HCT116 (cell line): ENCODE data around the gene C6orf47. TPM values are rescaled to one million over a fixed set of nuclear protein-coding genes. Genes with fewer than 3 reads are reported as not detected.

Source experiments
- ATAC-seq: fragments of 200-7000 bp; cut with Tn5 transposase; 2 replicates; pipeline ENCODE4 v1.9.1; 2020; ENCODE audit warnings: mild to moderate bottlenecking, moderate library complexity
- BruUV-seq: library from RNA; stranded (reverse); fragments of 400-500 nt; replicated peaks from 2 replicates; lab custom pipeline; 2021; lab: Mats Ljungman, UMichigan
- CTCF ChIA-PET: fragments of 300-600 bp; sonication (Branson Sonifier 250); formaldehyde crosslinking; loops from one replicate; lab custom pipeline; 2021; ENCODE audit warnings: antibody characterized with exemption; lab: Charles Lee
- POLR2A ChIA-PET: fragments of 300-600, 350-600 bp; sonication (Branson Sonifier 250); formaldehyde crosslinking; loops from one replicate; lab custom pipeline; 2021; ENCODE audit warnings: antibody characterized with exemption; lab: Charles Lee
- RAD21 ChIA-PET, 2 experiments: fragments of 300-600 bp; sonication (Branson Sonifier 250); formaldehyde crosslinking; loops; one replicate each; lab custom pipeline; 2023; ENCODE audit warnings: low total read pairs in 2 of 2; ENCODE audit not compliant: uncharacterized antibody in 2 of 2, unreplicated experiment in 2 of 2, low non-redundant PET in 1 of 2; lab: Charles Lee
- DNase-seq: peaks from one replicate; pipeline ENCODE4 v3.0.0-alpha.2; 2010; ENCODE audit warnings: low read depth, low spot score
- H2AFZ ChIP-seq: fragments of 200-600 bp; shearing (Covaris generic), sonication (generic); 2 replicates; pipeline ENCODE4 v1.6.1; 2017; ENCODE audit warnings: low read depth, mixed run types, mixed read lengths, antibody characterized with exemption, low read length; ENCODE audit not compliant: poor library complexity, severe bottlenecking
- H3K27ac ChIP-seq: 2 replicates; pipeline ENCODE4 v1.5.1; 2012; ENCODE audit warnings: low read depth, low read length
- H3K27me3 ChIP-seq: fragments of 200-600 bp; sonication (generic); 2 replicates; pipeline ENCODE4 v1.6.1; 2016; ENCODE audit warnings: mixed run types, low read length, mixed read lengths; ENCODE audit not compliant: insufficient read depth
- H3K36me3 ChIP-seq, 2 experiments: fragments of 200-500 bp in 1 of 2; fragments of 200-600 bp in 1 of 2; sonication (Bioruptor generic) in 1 of 2; sonication (generic) in 1 of 2; 2 replicates each; pipeline versions ENCODE4 v1.5.1 to v1.6.1; 2014 to 2016; ENCODE audit warnings: low read length in 2 of 2, inconsistent platforms in 1 of 2, mixed read lengths in 1 of 2, mixed run types in 1 of 2; ENCODE audit not compliant: insufficient read depth in 2 of 2, control insufficient read depth in 1 of 2
- H3K4me1 ChIP-seq, 2 experiments: fragments of 200-600 bp in 1 of 2; sonication (generic) in 1 of 2; 2 replicates each; pipeline versions ENCODE4 v1.5.1 to v1.6.1; 2012 to 2017; ENCODE audit warnings: low read length in 2 of 2, inconsistent platforms in 1 of 2, mild to moderate bottlenecking in 1 of 2, mixed read lengths in 1 of 2, mixed run types in 1 of 2, moderate library complexity in 1 of 2; ENCODE audit not compliant: insufficient read depth in 2 of 2, control insufficient read depth in 1 of 2
- H3K4me2 ChIP-seq: fragments of 200-600 bp; sonication (generic); 2 replicates; pipeline ENCODE4 v1.6.1; 2017; ENCODE audit warnings: mixed run types, low read length, mixed read lengths
- H3K4me3 ChIP-seq, 2 experiments: fragments of 200-600 bp in 1 of 2; sonication (generic) in 1 of 2; replicated peaks in 1 of 2; 2 replicates each; pipeline ENCODE4 v1.5.1; 2011 to 2016; ENCODE audit warnings: low read length in 2 of 2, control low read depth in 1 of 2, low read depth in 1 of 2, mild to moderate bottlenecking in 1 of 2, mixed read lengths in 1 of 2, mixed run types in 1 of 2
- H3K79me2 ChIP-seq: fragments of 200-600 bp; sonication (generic); 2 replicates; pipeline ENCODE4 v1.6.1; 2017; ENCODE audit warnings: mild to moderate bottlenecking, mixed run types, low read length, moderate library complexity, mixed read lengths; ENCODE audit not compliant: insufficient read depth
- H3K9ac ChIP-seq: fragments of 200-600 bp; sonication (generic); 2 replicates; pipeline ENCODE4 v1.6.1; 2016; ENCODE audit warnings: low read length, mixed read lengths
- H3K9me2 ChIP-seq: fragments of 200-600 bp; sonication (generic), shearing (Covaris generic); 2 replicates; pipeline ENCODE4 v1.6.1; 2017; ENCODE audit warnings: mixed run types, mild to moderate bottlenecking, moderate library complexity; ENCODE audit not compliant: insufficient read depth
- H3K9me3 ChIP-seq, 2 experiments: fragments of 200-500 bp in 1 of 2; fragments of 200-600 bp in 1 of 2; sonication (Bioruptor generic) in 1 of 2; sonication (generic) in 1 of 2; 2 replicates each; pipeline ENCODE4 v1.6.1; 2014 to 2017; ENCODE audit warnings: low read length in 2 of 2, mixed read lengths in 2 of 2, inconsistent platforms in 1 of 2, low read depth in 1 of 2, mild to moderate bottlenecking in 1 of 2, mixed run types in 1 of 2, moderate library complexity in 1 of 2; ENCODE audit not compliant: control insufficient read depth in 1 of 2, insufficient read depth in 1 of 2
- H4K20me1 ChIP-seq: fragments of 200-600 bp; sonication (generic), shearing (Covaris generic); 2 replicates; pipeline ENCODE4 v1.6.1; 2017; ENCODE audit warnings: mixed run types, mild to moderate bottlenecking, moderate library complexity; ENCODE audit not compliant: insufficient read depth
- CBX3 ChIP-seq: IDR thresholded peaks from 2 replicates; pipeline ENCODE4 v1.6.1; 2012; ENCODE audit warnings: low read depth
- CEBPB ChIP-seq: IDR thresholded peaks from 2 replicates; pipeline ENCODE4 v1.6.1; 2012; ENCODE audit warnings: low read depth
- EZH2 ChIP-seq: fragments of 200-600 bp; sonication (generic); IDR thresholded peaks from 2 replicates; pipeline ENCODE4 v1.6.1; 2017; ENCODE audit warnings: antibody characterized with exemption, mixed run types
- FOSL1 ChIP-seq: IDR thresholded peaks from 2 replicates; pipeline ENCODE4 v1.6.1; 2012; ENCODE audit warnings: low read depth
- JUND ChIP-seq: IDR thresholded peaks from 2 replicates; pipeline ENCODE4 v1.6.1; 2012
- POLR2A ChIP-seq: IDR thresholded peaks from 2 replicates; pipeline ENCODE4 v1.7.0; 2011; ENCODE audit warnings: borderline replicate concordance; ENCODE audit not compliant: insufficient read depth, insufficient read length; ENCODE audit errors: extremely low read depth
- RAD21 ChIP-seq: IDR thresholded peaks from 2 replicates; pipeline ENCODE4 v1.6.1; 2012; ENCODE audit warnings: low read depth, mild to moderate bottlenecking
- SIN3A ChIP-seq: IDR thresholded peaks from 2 replicates; pipeline ENCODE4 v1.6.1; 2012; ENCODE audit warnings: low read depth
- SP1 ChIP-seq: IDR thresholded peaks from 2 replicates; pipeline ENCODE4 v1.6.1; 2012; ENCODE audit warnings: low read depth
- ZFX ChIP-seq: fragments of 450-650 bp; IDR thresholded peaks from 2 replicates; pipeline ENCODE4 v1.6.1; 2017
- ZNF274 ChIP-seq: fragments of 200-500 bp; sonication (Bioruptor generic); IDR thresholded peaks from 2 replicates; pipeline ENCODE4 v1.6.1; 2014; ENCODE audit warnings: mild to moderate bottlenecking, low read depth, low read length, inconsistent platforms
- intact Hi-C: fragments of 100-400 bp; cut with micrococcal nuclease; formaldehyde crosslinking; loops from 2 replicates; pipeline ENCODE4 v1.10.0; 2022
- total RNA-seq: library from RNA; stranded (reverse); gene quantifications from one replicate; pipeline ENCODE4 v1.2.1, GENCODE V29; 2021; ENCODE audit not compliant: unreplicated experiment

C6orf47 gene
- total RNA-seq, 1 experiment from 2014 or later = 13.4 TPM

DNA sequence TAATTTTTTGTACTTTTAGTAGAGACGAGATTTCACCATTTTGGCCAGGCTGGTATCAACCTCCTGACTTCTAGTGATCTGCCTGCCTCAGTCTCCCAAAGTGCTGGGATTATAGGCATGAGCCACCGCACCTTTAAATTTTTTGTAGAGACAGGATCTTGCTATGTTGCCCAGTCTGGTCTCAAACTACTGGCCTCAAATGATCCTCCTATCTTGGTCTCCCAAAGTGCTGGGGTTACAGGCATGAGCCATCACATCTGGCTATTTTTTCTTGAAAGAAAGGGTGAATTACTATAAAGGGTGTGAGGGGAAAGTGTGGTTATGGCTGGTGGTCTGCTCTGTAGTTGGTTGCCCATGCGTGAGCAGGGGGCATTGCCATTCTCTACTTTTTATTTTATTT, 47.6 kb upstream of the C6orf47 start:
- TF ChIP-seq FOSL1 (no peak), EZH2 (no peak), SP1 (no peak), SIN3A (no peak)
- TF ChIP-seq, all 23 proteins: peak for 0
- Histone ChIP-seq H2AFZ (no peak overlapping the region), H3K9ac (no peak overlapping the region), H4K20me1 (no peaks in the 10 kb centered on the region), H3K4me3 (no peak overlapping the region), H3K36me3 (no peaks in the 10 kb centered on the region), H3K27me3 (no peaks in the 10 kb centered on the region), H3K27ac (no peak overlapping the region), H3K4me1 (peaks cover 6 to 20% of the 10 kb centered on the region in 2 experiments; a peak in 3 of 4 replicates), H3K9me2 (no peaks in the 10 kb centered on the region), H3K4me2 (no peak overlapping the region), H3K79me2 (no peaks in the 10 kb centered on the region), H3K9me3 (no peaks in the 10 kb centered on the region)
- no peak for DNase-seq
- intact Hi-C loops = no loop called here
- ATAC-seq = no peak
- POLR2A ChIA-PET = no interaction called here
- RAD21 ChIA-PET = no interaction called here
- no TSS peak for BruUV-seq
- CTCF ChIA-PET = no interaction called here

DNA sequence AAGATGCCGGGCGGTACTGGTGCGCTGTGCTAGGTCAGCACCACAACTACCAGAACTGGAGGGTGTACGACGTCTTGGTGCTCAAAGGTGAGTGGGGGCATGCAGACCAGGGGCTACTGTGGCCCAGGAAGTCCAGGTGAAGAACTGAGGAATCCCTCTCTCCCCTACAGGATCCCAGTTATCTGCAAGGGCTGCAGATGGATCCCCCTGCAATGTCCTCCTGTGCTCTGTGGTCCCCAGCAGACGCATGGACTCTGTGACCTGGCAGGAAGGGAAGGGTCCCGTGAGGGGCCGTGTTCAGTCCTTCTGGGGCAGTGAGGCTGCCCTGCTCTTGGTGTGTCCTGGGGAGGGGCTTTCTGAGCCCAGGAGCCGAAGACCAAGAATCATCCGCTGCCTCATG, 47.1 kb upstream of the C6orf47 start:
- no peaks in the 10 kb centered on the region for H3K9me3 ChIP-seq
- peaks cover 6 to 20% of the 10 kb centered on the region in 2 experiments; a peak in 3 of 4 replicates for H3K4me1 ChIP-seq
- no peak overlapping the region for H3K4me3 ChIP-seq
- ChIA-PET CTCF (no interaction called here), RAD21 (no interaction called here), POLR2A (no interaction called here)
- H3K9me2 ChIP-seq = no peaks in the 10 kb centered on the region
- H4K20me1 ChIP-seq = no peaks in the 10 kb centered on the region
- DNase-seq = no peak
- TF ChIP-seq RAD21 (no peak), SP1 (no peak), POLR2A (no peak), ZNF274 (no peak), ZFX (no peak), JUND (no peak), CEBPB (no peak), CBX3 (no peak), EZH2 (no peak)
- no peak overlapping the region for H3K4me2 ChIP-seq
- no peak overlapping the region for H2AFZ ChIP-seq
- H3K36me3 ChIP-seq = no peaks in the 10 kb centered on the region
- no TSS peak for BruUV-seq
- intact Hi-C loops = no loop called here
- peaks cover under 1% of the 10 kb centered on the region; the same call in 1 of the 2 replicates for H3K79me2 ChIP-seq
- H3K27me3 ChIP-seq = no peaks in the 10 kb centered on the region
- no peak overlapping the region for H3K9ac ChIP-seq
- H3K27ac ChIP-seq = no peak overlapping the region
- no peak for ATAC-seq
